Ascending aorta (tissue), 2 donors: Measurements from ENCODE around the gene KRTAP12-1. TPM values are rescaled to one million over a fixed set of nuclear protein-coding genes. Genes with fewer than 3 reads are reported as not detected.
"Not testable (repeated sequence)": the region's sequence is repeated elsewhere in the genome, so short reads cannot be mapped to it uniquely, and the experiment has no call there.

Source experiments
- DNase-seq, 2 donors: peaks; one replicate each; pipeline ENCODE4 v3.0.0-alpha.2; 2019; ENCODE audit warnings: low spot score in 2 of 2
- H3K27ac ChIP-seq, 2 donors: fragments of 200-600 bp; sonication (generic); one replicate each; pipeline ENCODE4 v1.5.1; 2016 to 2017; ENCODE audit warnings: mild to moderate bottlenecking in 1 of 2
- H3K27me3 ChIP-seq: fragments of 200-600 bp; sonication (generic); one replicate; pipeline ENCODE4 v1.5.1; 2017
- H3K36me3 ChIP-seq, 2 donors: fragments of 200-600 bp; sonication (generic); one replicate each; pipeline ENCODE4 v1.5.1; 2016
- H3K4me1 ChIP-seq, 2 donors: fragments of 200-600 bp; sonication (generic); one replicate each; pipeline ENCODE4 v1.5.1; 2016 to 2017; ENCODE audit warnings: mild to moderate bottlenecking in 1 of 2
- H3K4me3 ChIP-seq, 2 donors: fragments of 200-600 bp; sonication (generic); one replicate each; pipeline ENCODE4 v1.5.1; 2016 to 2017; ENCODE audit warnings: mild to moderate bottlenecking in 1 of 2
- H3K9me3 ChIP-seq, 2 donors: fragments of 200-600 bp; sonication (generic); one replicate each; pipeline ENCODE4 v1.5.1; 2016
- CTCF ChIP-seq, 3 experiments: fragments of 200-600 bp in 2 of 3; fragments of 450-650 bp in 1 of 3; sonication (generic) in 2 of 3; IDR thresholded peaks; one replicate each; pipeline ENCODE4 v1.5.1; 2016 to 2019; ENCODE audit warnings: antibody characterized with exemption in 3 of 3, mild to moderate bottlenecking in 1 of 3, moderate library complexity in 1 of 3
- intact Hi-C: fragments of 100-400 bp; cut with DNase I; formaldehyde crosslinking; loops from one replicate; pipeline ENCODE4 v1.15.1; 2023
- total RNA-seq: library from RNA; depleted of rRNA; stranded (reverse); fragments of >200 nt; gene quantifications from one replicate; pipeline ENCODE4 v1.1.0, GENCODE V29; 2016

KRTAP12-1 gene
- total RNA-seq, 1 donor from 2014 or later, result not detected

- Histone ChIP-seq H3K27ac (no peak overlapping the region), H3K9me3 (peaks cover 0 to 20% of the 10 kb centered on the region in 2 donors), H3K4me3 (no peak overlapping the region), H3K27me3 (no peaks in the 10 kb centered on the region), H3K4me1 (no peaks in the 10 kb centered on the region), H3K36me3 (no peaks in the 10 kb centered on the region)
- no peak for TF ChIP-seq CTCF (IDR thresholded peaks at IDR 0.05)
- no peak for DNase-seq
- intact Hi-C loops, result no loop called here
These were observed 37.1 kb downstream of the KRTAP12-1 start for GRCh38 chr21:44644878-44645277.

GRCh38 chr21:44643741-44644310 lies 38.1 kb downstream of the KRTAP12-1 start:
- H3K4me3 ChIP-seq, result no peak overlapping the region
- intact Hi-C loops, result no loop called here
- no peak overlapping the region for H3K27ac ChIP-seq
- peaks cover 0 to 20% of the 10 kb centered on the region in 2 donors for H3K9me3 ChIP-seq
- no peak for TF ChIP-seq CTCF (IDR thresholded peaks at IDR 0.05)
- DNase-seq, result no peak
- no peaks in the 10 kb centered on the region for H3K36me3 ChIP-seq
- no peaks in the 10 kb centered on the region for H3K27me3 ChIP-seq
- H3K4me1 ChIP-seq, result no peaks in the 10 kb centered on the region

- H3K27me3 ChIP-seq, result no peaks in the 10 kb centered on the region
- DNase-seq, result no peak
- H3K4me1 ChIP-seq, result no peaks in the 10 kb centered on the region
- H3K27ac ChIP-seq, result no peak overlapping the region
- peaks cover 0 to 19% of the 10 kb centered on the region in 2 donors for H3K9me3 ChIP-seq
- H3K36me3 ChIP-seq, result no peaks in the 10 kb centered on the region
- no peak overlapping the region for H3K4me3 ChIP-seq
- intact Hi-C loops, result no loop called here
- no peak for TF ChIP-seq CTCF (IDR thresholded peaks at IDR 0.05)
These were observed 41.2 kb downstream of the KRTAP12-1 start for GRCh38 chr21:44640761-44641160.

GRCh38 chr21:44639331-44639655 lies 42.7 kb downstream of the KRTAP12-1 start:
- no peaks in the 10 kb centered on the region for H3K4me1 ChIP-seq
- H3K9me3 ChIP-seq, result peaks cover 0 to 4% of the 10 kb centered on the region in 2 donors
- no peak overlapping the region for H3K27ac ChIP-seq
- TF ChIP-seq CTCF (IDR thresholded peaks at IDR 0.05), result no peak
- H3K4me3 ChIP-seq, result no peak overlapping the region
- intact Hi-C loops, result no loop called here
- H3K27me3 ChIP-seq, result no peaks in the 10 kb centered on the region
- no peaks in the 10 kb centered on the region for H3K36me3 ChIP-seq
- DNase-seq, result no peak

- H3K27ac ChIP-seq, H3K36me3 ChIP-seq, H3K27me3 ChIP-seq, H3K9me3 ChIP-seq, DNase-seq, H3K4me1 ChIP-seq, H3K4me3 ChIP-seq, intact Hi-C loops: not testable (repeated sequence)
These were observed 43.2 kb downstream of the KRTAP12-1 start for GRCh38 chr21:44638506-44639330.

- H3K36me3 ChIP-seq, H3K4me3 ChIP-seq, H3K9me3 ChIP-seq, H3K4me1 ChIP-seq, H3K27ac ChIP-seq, intact Hi-C loops, H3K27me3 ChIP-seq, DNase-seq: not testable (repeated sequence)
These were observed 44.1 kb downstream of the KRTAP12-1 start for GRCh38 chr21:44637851-44638348.
